Measurements from ENCODE around the gene NOC4L. TPM values are rescaled to one million over a fixed set of nuclear protein-coding genes. Genes with fewer than 3 reads are reported as not detected.

NOC4L gene
- polyA plus RNA-seq, 1 donor (not counting 4 experiments of a cell fraction or from before 2014, with no cell fraction given), result 3.7 TPM

GRCh38 chr12:132140501-132140900, 3.8 kb upstream of the NOC4L start:
- no peak overlapping the region for H3K27ac ChIP-seq (ENCODE audit: control insufficient read depth, insufficient read depth, low read length)
- TF ChIP-seq EZH2 (IDR thresholded peaks at IDR 0.05; ENCODE audit: low read length) (no peak), CTCF (optimal IDR thresholded peaks at IDR 0.05 in 1 of 3, IDR thresholded peaks at IDR 0.05 in 1 of 3, conservative IDR thresholded peaks at IDR 0.05 in 1 of 3; ENCODE audit: extremely low read depth in 1 of 3, insufficient read depth in 2 of 3, low read length in 3 of 3) (no peak)
- no peaks in the 10 kb centered on the region for H4K20me1 ChIP-seq (ENCODE audit: control insufficient read depth, extremely low read depth, insufficient read depth, low read length)
- no peak overlapping the region for H3K4me2 ChIP-seq (ENCODE audit: control insufficient read depth, extremely low read depth, insufficient read depth, low read depth, low read length)
- dilution Hi-C loops (cut with MboI; ENCODE audit: extremely low pct_ligation_motif_present, low sequenced_read_pairs), result no loop called here
- no peaks in the 10 kb centered on the region for H3K27me3 ChIP-seq (ENCODE audit: control insufficient read depth, extremely low read depth, insufficient read depth, low read length)
- H2AFZ ChIP-seq (ENCODE audit: control insufficient read depth, low read length), result no peak overlapping the region
- peaks cover 32% of the 10 kb centered on the region for H3K79me2 ChIP-seq (ENCODE audit: control insufficient read depth, insufficient read depth, low read length)
- H3K9me1 ChIP-seq (ENCODE audit: control insufficient read depth, extremely low read depth, insufficient read depth, low read length), result no peaks in the 10 kb centered on the region
- no peak overlapping the region for H3K4me3 ChIP-seq (ENCODE audit: control insufficient read depth in 2 of 3, extremely low read depth in 1 of 3, insufficient read depth in 2 of 3, low read depth in 1 of 3, low read length in 3 of 3)
- FAIRE-seq (no peak), DNase-seq (ENCODE audit: low read depth, low spot score) (no peak)
- H3K9me3 ChIP-seq (ENCODE audit: control insufficient read depth, low read depth, low read length), result no peaks in the 10 kb centered on the region
- H3K9ac ChIP-seq (ENCODE audit: control insufficient read depth, extremely low read depth, insufficient read depth, low read length), result no peak overlapping the region
- H3K36me3 ChIP-seq (ENCODE audit: control insufficient read depth in 2 of 2, extremely low read depth in 1 of 2, insufficient read depth in 2 of 2, low read length in 2 of 2), result peaks cover 17 to 19% of the 10 kb centered on the region in 2 experiments
- peaks cover 14% of the 10 kb centered on the region for H3K4me1 ChIP-seq (ENCODE audit: control insufficient read depth, extremely low read depth, insufficient read depth, low read length)

- no peak for FAIRE-seq
- no peaks in the 10 kb centered on the region for H3K9me3 ChIP-seq (ENCODE audit: control insufficient read depth, low read depth, low read length)
- H3K4me3 ChIP-seq (ENCODE audit: control insufficient read depth in 2 of 3, extremely low read depth in 1 of 3, insufficient read depth in 2 of 3, low read depth in 1 of 3, low read length in 3 of 3), result no peak overlapping the region
- H3K79me2 ChIP-seq (ENCODE audit: control insufficient read depth, insufficient read depth, low read length), result peaks cover 39% of the 10 kb centered on the region
- no peak overlapping the region for H2AFZ ChIP-seq (ENCODE audit: control insufficient read depth, low read length)
- DNase-seq (ENCODE audit: low read depth, low spot score), result no peak
- peaks cover 17 to 20% of the 10 kb centered on the region in 2 experiments for H3K36me3 ChIP-seq (ENCODE audit: control insufficient read depth in 2 of 2, extremely low read depth in 1 of 2, insufficient read depth in 2 of 2, low read length in 2 of 2)
- TF ChIP-seq EZH2 (IDR thresholded peaks at IDR 0.05; ENCODE audit: low read length), result no peak
- no peak for TF ChIP-seq CTCF (optimal IDR thresholded peaks at IDR 0.05 in 1 of 3, IDR thresholded peaks at IDR 0.05 in 1 of 3, conservative IDR thresholded peaks at IDR 0.05 in 1 of 3; ENCODE audit: extremely low read depth in 1 of 3, insufficient read depth in 2 of 3, low read length in 3 of 3)
- no peak overlapping the region for H3K4me2 ChIP-seq (ENCODE audit: control insufficient read depth, extremely low read depth, insufficient read depth, low read depth, low read length)
- no peaks in the 10 kb centered on the region for H3K9me1 ChIP-seq (ENCODE audit: control insufficient read depth, extremely low read depth, insufficient read depth, low read length)
- peaks cover 16% of the 10 kb centered on the region for H3K4me1 ChIP-seq (ENCODE audit: control insufficient read depth, extremely low read depth, insufficient read depth, low read length)
- no peak overlapping the region for H3K27ac ChIP-seq (ENCODE audit: control insufficient read depth, insufficient read depth, low read length)
- dilution Hi-C loops (cut with MboI; ENCODE audit: extremely low pct_ligation_motif_present, low sequenced_read_pairs), result no loop called here
- H4K20me1 ChIP-seq (ENCODE audit: control insufficient read depth, extremely low read depth, insufficient read depth, low read length), result no peaks in the 10 kb centered on the region
- H3K27me3 ChIP-seq (ENCODE audit: control insufficient read depth, extremely low read depth, insufficient read depth, low read length), result no peaks in the 10 kb centered on the region
- no peak overlapping the region for H3K9ac ChIP-seq (ENCODE audit: control insufficient read depth, extremely low read depth, insufficient read depth, low read length)
Observed at GRCh38 chr12:132140918-132141841, 3.1 kb upstream of the NOC4L start.

Measured in keratinocyte (primary cell).